ENCODE measurements around the gene DDI2. TPM values are rescaled to one million over a fixed set of nuclear protein-coding genes. Genes with fewer than 3 reads are reported as not detected.
"Not testable (repeated sequence)": the region's sequence is repeated elsewhere in the genome, so short reads cannot be mapped to it uniquely, and the experiment has no call there.

DDI2 gene
- polyA plus RNA-seq, 12 donors: 19.6 to 27.3 (median 25.7) TPM; not detected in 1

DNA sequence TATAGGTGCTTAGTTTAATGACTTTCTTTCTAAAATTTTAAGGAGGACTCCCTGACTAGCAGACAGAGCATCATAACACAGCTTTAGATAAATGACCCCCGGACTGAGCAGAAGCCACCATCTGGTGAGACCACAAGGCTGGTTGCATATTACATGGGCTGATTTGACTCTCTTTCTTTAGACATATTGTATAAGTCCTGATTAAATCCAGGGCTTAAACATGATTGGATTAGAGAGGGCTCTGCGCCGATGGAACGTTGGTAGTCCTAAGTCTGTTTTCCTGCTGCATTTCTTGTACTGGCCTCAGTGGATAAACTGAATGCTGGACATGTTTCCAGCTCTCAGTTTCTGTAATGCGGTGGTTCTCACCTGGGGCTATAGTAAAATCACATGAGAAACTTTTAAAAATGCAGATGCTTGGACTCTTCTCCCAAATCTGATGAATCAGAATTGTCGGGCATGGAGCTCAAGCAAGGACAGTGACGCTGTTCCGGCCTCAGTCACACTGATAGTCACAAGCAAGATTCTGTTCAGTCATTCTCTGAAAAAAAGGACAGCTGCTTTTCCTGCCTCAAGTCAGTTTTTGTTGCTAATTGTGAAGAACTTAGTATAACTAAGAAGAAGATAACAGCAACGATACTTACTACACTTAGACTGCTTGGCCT is 16.6 kb downstream of the DDI2 start:
- no peak for DNase-seq

DNA sequence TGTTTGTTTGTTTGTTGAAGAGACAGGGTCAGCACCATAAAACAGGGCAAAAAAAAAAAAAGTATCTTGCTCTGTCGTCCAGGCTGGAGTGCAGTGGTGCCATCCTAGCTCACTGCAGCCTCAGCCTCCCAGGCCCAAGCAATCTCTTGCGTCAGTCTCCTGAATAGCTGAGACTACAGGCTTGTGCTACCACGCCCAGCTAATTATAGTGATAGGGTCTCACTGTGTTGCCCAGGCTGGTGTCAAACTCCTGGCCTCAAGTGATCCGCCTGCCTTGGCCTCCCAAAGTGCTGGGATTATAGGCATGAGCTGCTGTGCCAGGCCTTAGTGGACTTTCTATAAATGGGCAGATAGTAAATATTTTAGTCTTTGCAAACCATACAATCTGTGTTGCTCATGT is 19.2 kb downstream of the DDI2 start:
- DNase-seq: no peak

DNA sequence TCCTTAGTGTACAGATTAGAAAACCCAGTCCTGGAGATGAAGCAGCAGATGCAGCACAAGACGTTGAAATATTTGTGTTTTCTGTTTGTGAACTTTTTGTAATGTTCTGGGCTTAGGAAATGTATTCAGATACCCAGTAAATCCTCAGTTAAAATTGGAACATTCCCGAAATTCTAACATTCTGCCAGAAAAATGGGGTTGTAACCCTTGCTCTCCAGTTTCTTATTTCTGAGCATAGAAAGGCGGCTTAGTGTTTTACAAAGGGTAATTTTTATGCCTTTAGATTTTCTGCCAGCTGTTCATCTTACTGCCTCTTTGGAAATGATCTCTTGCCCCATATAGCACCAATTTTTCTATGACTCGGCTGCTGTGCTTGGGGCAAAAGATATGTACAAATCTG is 20.6 kb downstream of the DDI2 start:
- DNase-seq: no peak

DNA sequence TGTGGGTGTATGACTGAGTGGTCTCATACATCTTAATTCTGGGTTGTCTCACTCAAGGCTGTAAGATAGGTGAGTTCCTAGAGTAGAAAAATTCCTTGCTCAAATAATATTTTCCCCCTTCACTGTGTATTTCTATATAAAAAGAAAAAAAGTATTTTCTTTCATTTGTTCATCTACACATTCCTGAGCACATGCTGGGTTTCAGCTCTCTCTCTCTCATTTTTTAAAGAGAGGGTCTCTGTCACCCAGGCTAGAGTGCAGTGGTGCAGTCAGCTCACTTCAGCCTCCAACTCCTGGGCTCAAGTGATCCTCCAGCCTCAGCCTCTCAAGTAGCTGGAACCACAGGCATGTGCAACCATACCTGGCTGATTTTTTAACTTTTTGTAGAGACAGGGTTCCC is 22.0 kb downstream of the DDI2 start:
- DNase-seq: no peak

DNA sequence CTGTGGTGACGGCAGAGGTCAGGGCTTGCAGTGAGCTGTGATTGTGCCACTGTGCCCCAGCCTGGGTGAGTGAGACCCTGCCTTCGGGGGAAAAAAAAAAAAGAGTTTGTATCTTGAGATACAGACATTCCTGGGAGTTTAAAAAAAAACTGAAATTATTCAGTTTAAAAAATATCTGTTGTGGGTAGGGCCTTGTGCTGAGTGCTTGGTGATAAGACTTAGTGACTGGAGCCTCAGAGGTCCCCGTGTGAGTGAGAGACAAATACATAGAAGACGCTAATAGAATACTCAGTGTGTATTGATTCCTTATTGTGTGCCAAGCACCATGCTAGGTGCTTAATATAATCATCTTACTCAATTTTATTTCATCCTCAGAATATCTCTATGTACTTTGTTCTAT is 22.7 kb downstream of the DDI2 start:
- DNase-seq: no peak

DNA sequence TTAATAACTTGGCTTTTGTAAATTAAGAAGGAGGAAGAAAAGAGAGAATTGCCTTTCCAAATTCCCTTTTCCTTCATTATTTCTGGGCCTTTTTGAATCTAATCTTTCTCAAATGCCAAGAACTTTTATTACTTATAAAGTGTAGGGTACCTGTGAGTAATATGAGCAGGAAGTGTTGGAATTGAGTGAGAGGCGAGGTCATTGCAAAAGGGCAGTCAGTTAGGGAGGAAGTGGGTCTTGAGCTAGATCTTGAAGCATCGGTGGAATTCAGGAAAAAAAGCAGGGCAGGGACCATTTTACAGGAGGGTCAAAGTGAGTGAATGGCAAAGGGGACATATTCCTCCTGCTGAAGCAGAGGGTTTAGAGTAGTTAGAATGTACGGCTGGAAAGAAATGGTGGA is 23.4 kb downstream of the DDI2 start:
- DNase-seq: no peak

DNA sequence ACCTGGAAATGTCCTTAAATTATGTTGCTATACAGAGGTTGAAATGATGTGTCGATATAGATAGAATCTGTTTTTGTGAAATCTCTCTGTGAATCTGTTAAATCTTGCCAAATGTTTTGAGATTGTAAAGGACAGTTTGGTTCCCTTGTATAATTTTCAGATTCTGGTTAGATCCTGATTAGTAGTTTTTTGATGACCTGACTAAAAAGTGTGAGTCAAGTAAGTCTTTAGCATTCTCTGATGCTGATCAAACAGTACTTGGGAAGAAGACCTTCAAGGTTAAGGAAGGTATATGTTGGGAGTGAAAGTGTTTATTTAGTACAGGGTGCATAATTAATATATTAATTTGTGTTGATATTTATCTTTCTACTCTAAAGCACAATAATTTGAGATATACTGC is 32.7 kb downstream of the DDI2 start:
- no peak for DNase-seq

DNA sequence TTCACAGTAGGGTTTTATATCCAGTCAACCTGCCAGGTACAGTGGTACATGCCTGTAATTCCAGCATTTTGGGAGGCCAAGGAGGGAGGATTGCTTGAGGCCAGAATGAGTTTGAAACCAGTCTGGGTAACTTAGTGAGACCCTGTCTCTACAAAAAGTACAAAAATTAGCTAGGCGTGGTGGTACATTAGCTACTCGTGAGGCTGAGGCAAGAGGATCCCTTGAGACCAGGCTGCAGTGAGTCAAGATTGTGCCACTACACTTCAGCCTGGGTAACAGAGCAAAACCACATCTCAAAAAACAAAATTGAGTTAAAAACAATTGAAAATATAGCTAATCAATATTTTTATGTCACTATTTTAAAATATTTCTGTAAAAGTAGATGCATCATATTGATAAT is 33.2 kb downstream of the DDI2 start:
- no peak for DNase-seq

DNA sequence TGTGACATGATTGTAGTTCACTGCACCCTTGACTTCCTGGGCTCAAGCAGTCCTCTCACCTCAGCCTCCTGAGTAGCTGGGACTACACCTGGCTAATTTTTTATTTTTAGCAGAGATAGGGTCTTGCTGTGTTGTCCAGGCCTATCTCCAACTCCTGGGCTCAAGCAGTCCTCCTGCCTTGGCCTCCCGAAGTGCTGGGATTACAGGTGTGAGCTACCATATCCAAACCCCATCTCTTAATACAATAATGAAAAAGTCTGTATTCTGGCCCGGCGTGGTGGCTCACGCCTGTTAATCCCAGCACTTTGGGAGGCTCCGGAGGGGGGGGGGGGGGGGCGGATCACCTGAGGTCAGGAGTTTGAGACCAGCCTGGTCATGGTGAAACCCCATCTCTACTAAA is 34.9 kb downstream of the DDI2 start:
- DNase-seq: not testable (repeated sequence)

DNA sequence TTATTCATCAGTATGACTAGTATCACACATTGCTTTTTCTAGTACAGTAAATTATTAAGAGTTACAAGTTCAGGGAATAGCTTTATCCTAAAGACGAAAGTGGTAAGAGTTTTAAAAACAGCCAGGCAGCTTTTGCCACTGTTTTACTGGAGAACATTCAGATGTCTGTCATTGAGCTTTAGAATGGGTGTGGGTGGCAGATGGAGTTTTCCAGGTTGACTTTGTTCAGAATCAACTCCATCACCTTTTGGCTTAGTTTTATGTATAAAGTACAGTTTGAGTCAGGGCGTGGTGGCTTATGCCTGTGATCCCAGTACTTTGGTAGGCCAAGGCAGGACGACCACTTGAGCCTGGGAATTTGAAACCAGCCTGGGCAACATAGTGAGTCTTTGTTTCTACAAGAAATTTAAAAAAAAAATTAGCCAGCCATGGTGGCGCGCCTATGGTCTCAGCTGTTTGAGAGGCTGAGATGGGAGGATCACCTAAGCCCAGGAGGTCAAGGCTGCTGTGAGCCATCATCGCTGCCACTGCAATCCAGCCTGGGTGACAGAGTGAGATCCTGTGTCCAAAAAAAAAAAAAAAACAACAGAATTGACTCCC is 36.9 kb downstream of the DDI2 start:
- DNase-seq: no peak

DNA sequence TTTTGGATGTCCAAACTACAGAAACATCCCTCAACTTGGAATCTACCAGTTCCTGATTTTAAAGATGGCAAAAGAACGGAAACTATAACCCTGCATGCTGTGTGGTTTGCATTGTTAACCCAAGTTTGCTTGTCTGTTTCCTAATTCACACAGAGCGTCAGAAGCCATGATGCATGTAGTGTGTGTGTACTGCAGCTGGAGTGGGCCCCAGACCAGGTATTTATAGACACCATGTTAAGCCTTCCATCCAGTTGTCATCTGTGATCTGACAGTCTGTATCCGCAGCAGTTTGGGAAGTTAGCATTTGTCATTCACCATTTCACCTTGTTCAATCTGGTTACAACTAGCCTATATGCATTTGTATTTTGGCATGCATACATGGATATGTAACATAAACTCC is 39.2 kb downstream of the DDI2 start:
- DNase-seq: no peak

DNA sequence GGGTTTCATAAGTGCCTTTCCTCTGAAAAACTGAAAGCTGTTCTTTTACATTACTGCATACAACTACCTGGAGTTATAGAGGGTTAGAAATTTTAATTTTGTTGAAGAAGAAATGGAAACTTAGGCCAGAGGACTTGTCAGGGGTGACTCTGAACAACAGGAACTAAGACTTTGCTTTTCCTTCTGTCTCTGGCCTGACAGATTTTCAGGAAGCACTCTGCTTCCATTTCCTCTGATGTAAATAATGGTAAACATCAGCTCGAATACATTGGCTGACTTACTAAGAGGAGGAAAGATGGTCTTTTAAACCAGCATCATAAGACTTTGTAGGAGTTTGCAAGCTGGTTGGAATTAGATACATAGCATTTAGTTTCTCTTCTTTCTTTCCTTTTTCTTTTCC is 39.8 kb downstream of the DDI2 start:
- DNase-seq: no peak

DNA sequence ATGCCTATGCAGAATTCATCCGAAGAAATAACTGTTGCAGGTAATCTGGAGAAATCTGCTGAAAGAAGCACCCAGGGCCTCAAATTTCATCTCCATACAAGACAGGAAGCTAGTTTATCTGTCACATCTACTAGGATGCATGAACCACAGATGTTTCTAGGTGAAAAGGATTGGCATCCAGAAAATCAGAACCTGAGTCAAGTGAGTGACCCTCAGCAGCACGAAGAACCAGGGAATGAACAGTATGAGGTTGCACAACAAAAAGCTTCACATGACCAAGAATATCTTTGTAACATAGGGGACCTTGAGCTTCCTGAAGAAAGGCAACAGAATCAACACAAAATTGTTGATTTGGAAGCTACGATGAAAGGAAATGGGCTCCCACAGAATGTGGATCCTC is 42.9 kb downstream of the DDI2 start:
- DNase-seq: no peak

DNA sequence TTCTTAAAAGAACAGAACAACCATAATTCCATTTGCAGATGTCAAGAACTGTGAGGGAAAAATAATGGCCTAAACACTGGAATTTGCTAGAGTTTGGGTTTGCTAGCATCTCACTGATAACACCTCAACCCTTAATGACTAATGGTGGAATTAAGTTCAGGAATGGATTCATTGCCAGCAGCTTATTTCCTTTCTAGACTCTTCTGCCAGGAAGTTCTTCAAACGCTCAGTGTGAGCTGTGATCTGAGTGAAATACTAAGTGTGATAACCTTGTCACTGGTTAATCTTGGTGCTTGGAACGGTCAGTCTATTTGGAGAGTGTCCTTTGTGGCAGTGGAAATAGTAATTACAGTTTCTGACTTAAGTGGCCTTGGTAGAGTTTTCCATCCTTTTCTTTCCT is 45.2 kb downstream of the DDI2 start:
- DNase-seq: no peak

DNA sequence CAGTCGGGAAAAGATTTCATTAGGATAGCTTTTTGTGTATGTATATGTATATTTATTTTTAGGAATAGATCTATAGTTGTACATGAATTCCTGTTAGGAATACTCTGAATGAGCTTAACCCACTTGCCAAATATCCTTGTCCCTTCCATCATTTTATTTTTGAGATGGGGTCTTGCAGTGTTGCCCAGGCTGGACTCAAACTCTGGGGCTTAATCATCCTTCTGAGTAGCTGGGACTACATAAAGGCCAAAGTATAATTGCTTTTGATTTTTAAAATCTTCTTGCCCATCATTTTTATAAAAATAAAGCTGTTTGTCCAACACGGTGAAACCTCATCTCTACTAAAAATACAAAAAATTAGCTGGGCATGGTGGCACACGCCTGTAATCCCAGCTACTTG is 46.7 kb downstream of the DDI2 start:
- no peak for DNase-seq

DNA sequence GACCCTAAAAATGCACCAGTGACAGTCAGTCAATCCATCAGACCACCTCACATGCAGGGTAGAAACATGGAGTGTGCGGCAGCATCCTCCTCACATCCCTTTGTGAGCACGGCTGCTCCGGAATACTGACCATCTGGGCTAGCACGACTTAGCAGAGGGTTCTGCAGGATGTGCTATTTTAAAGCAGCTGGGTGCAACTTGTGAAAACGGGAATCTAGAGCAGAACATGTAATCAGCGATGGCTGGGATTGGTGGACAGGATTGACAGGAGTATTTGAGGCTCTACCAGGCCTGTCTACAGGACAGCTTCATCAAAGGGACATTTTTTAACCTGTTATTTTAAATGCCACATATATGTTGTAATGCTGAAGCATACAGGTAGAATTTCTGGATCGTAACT is 50.1 kb downstream of the DDI2 start:
- DNase-seq: no peak

DNA sequence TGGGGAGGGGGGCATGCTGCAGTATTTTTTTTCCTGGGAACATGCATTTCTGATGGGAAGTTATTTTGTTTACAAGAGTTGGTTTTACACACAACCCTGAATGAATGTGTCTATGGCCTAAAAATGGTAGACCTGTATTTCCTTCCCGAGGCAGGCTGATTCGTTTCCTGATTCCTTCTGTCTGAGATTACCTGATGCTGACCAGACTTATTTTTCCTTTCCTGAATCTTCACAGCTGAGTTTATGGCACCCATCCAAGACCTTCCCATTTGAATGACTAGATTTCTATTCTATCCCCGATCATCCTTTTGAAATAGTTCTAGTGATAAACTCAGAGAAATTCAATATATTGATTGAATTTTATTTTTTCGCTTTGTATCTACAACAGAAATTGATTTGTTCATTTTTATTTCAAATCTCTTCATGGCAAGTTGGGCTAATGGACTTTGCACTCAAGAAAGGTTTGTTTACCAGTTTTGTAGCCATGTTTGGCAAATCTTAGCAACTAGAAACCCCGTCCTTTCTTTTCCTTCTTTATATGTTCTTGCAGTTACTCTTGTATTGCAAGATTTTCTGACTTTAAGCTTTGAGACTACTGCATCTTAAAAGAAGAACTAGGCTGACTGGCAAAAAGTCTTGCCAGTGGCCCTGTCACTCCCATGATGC is 51.0 kb downstream of the DDI2 start:
- no peak for DNase-seq

DNA sequence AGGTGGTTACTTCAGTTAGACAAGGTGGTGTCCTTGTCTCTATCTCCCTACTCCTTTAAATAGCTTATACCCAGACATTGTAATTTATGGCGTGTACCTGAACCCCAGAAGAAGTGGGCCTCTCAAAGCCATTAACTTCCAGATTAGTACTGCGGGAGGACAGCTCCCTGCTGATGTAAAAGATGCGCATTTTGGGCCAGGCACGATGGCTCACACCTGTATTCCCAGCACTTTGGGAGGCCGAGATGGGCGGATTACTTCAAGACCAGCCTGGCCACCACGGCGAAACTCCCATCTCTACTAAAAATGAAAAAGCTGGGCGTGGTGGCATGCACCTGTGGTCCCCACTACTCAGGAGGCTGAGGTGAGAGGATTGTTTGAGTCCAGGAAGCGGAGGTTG is 51.8 kb downstream of the DDI2 start:
- no peak for DNase-seq

DNA sequence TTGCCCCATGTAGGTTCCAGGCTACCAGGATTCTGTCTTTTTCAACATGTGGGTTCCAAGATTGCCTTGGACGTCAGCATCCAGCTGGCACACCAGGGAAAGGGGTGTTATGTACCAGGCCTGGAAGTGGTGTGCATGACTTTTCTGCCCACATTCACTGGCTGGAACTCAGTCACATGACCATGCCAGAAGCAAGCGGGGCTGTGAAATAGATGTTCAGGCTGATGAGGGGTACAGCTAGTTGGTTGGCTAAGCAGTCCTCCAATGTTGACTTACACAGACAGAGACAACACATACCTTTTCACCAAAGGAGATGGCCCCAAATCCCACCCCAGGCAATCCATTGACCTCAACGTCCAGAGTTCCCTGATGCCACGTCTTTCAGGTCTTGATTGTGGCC is 52.6 kb downstream of the DDI2 start:
- DNase-seq: no peak

DNA sequence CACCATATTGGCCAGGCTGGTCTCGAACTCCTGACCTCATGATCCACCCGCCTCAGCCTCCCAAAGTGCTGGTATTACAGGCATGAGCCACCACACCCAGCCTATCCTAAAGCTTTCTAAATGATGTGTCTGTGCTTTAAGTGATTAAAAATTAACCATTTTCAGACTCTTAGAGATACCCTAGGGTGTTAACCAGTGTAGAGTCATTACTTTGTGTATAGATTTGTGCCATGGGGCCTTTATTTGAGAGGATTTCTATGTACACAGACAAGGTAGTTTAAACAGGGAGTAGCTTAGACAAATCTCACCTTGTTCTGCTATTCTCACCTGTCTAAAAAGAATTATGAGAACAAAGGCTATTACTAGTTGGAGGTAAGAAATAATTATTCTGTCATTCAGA is 54.2 kb downstream of the DDI2 start:
- no peak for DNase-seq

DNA sequence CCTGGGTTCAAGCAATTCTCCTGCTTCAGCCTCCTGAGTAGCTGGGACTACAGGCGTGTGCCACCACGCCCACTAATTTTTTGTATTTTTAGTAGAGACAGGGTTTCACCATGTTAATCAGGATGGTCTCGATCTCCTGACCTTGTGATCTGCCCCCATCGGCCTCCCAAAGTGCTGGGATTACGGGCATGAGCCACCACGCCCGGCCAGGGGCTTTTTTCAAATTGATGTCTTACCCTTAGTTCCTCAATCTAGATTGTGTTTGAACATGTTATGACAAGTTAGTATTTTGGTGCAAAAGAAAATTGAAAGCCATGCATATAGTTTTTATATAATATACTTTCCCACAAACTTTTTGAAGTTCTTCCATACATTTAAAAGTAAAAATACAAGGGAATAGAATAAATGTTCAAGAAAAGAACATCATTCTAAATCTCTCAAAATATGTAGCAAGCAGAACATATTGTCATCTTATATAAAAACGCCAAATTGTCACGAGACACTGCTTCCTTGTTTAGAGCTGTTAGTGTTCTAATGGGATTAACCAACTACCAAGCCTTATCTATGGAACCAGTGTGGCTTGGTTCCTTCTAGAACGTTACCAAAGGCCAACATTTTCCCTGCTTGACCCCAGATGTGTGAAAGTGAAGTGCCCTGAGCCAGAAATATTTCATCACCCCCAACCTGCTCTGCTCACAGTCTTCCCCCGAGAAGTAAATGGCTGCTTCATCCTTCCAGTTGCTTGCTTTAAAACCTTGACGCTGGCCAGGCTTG is 57.3 kb downstream of the DDI2 start:
- no peak for DNase-seq

DNA sequence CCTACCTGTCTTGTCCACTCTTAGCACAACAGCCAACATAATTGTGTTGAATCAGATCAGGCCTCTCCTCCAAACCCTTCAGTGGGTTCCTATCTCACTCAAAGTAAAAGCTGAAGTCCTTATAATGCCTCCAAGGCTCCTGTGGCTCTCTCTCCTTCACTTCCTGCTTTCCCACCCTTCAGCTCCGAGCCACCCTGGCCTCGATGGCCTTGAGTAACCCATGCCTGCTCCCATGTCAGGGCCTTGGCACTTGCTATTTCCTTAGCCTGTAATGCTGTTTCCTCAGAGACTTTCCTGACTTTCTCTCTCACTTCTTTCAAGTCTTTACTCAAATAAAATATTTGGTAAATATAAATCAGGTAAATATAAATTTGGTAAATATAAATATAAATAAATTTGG is 58.8 kb downstream of the DDI2 start:
- DNase-seq: no peak

Measured in muscle of arm (tissue), 12 donors.